ENCODE results near the gene COX7C.

COX7C gene

GRCh38 chr5:86664173-86664572, 46.4 kb downstream of the COX7C start:
- DNase-seq (ENCODE audit: low read depth in 2 of 3, low spot score in 2 of 3) = no peak

GRCh38 chr5:86665984-86666760, 48.4 kb downstream of the COX7C start:
- DNase-seq (ENCODE audit: low read depth in 2 of 3, low spot score in 2 of 3) = no peak

- DNase-seq (ENCODE audit: low read depth in 2 of 3, low spot score in 2 of 3) = no peak
These were observed 49.2 kb downstream of the COX7C start for GRCh38 chr5:86666981-86667380.

Data from activated CD8-positive, alpha-beta memory T cell treated with anti-CD3 and anti-CD28 coated beads for 48 hours (primary cell).